ENCODE measurements around the gene TSC2. TPM values are rescaled to one million over a fixed set of nuclear protein-coding genes. Genes with fewer than 3 reads are reported as not detected.
"Not testable (repeated sequence)": the region's sequence is repeated elsewhere in the genome, so short reads cannot be mapped to it uniquely, and the experiment has no call there.

TSC2 gene
- total RNA-seq, 1 donor from 2014 or later: 96.4 TPM

DNA sequence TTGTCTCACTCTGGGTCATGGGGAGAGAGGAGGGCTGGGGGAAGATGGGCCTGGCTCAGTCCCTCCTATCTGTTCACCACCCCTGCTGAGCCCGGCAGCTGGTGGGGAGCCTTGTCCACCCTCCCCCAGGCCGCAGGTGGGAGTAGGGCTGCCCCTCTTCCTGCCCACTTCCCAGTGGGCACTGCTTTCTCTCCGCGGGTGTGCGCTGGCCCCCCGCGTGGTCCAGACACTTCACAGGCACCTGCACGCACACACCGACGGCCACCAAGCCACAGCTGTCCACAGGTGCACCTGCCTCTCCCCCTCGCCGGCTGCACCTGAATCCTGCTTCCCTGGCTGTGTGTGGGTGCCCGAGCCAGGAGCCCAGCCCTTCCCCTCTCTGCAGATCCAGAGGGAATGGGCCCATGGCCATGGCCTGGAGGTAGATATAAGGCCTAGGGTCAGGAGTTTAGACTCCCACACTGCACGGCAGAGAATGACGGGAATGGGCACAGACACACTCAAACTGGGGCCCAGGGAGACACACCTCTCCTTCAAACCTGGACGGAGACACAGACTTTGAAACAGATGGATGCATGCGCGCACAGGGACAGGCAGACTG, 19.1 kb upstream of the TSC2 start:
- no peaks in the 10 kb centered on the region for H3K36me3 Mint-ChIP-seq (ENCODE audit: low read depth)

DNA sequence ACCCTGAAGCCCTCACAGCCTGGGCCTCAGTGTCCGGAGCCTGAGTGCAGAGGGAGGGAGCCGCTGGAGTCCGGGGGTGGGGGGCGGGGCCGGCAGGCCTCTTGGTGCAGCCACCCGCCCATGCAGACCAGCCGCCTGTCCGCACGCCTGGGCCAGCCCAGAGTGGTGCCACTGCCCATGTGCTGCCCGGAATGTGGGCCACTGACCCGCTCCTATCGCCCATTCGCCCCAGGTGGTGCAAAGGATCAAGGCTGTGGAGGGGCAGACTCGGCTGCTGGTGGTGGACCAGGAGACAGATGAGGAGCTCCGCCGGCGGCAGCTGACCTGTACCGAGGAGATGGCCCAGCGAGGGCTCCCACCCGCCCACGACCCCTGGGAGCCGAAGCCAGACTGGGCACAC, 18.4 kb upstream of the TSC2 start:
- no peaks in the 10 kb centered on the region for H3K9me3 Mint-ChIP-seq
- no peak overlapping the region for H3K27ac Mint-ChIP-seq
- no peak overlapping the region for H3K4me3 Mint-ChIP-seq
- no peaks in the 10 kb centered on the region for H3K36me3 Mint-ChIP-seq (ENCODE audit: low read depth)
- intact Hi-C loops (cut with micrococcal nuclease): loop anchor here (10.0 kb wide), 1 partner anchor 235 kb away; the partner anchor contains the start of gene RNPS1
- peaks cover 16% of the 10 kb centered on the region for H3K27me3 Mint-ChIP-seq (ENCODE audit: insufficient read depth)
- DNase-seq (ENCODE audit: low spot score): no peak
- H3K4me1 Mint-ChIP-seq (ENCODE audit: low read depth): no peaks in the 10 kb centered on the region

More for the DNA sequence above, 19.1 kb upstream of the TSC2 start:
- intact Hi-C loops (cut with micrococcal nuclease): loop anchor here (10.0 kb wide), 1 partner anchor 236 kb away; the partner anchor contains the start of gene RNPS1
- Mint-ChIP-seq H3K4me1 (ENCODE audit: low read depth) (no peaks in the 10 kb centered on the region), H3K4me3 (no peak overlapping the region), H3K27ac (no peak overlapping the region), H3K9me3 (no peaks in the 10 kb centered on the region), H3K27me3 (ENCODE audit: insufficient read depth) (peaks cover 16% of the 10 kb centered on the region)
- no peak for DNase-seq (ENCODE audit: low spot score)

DNA sequence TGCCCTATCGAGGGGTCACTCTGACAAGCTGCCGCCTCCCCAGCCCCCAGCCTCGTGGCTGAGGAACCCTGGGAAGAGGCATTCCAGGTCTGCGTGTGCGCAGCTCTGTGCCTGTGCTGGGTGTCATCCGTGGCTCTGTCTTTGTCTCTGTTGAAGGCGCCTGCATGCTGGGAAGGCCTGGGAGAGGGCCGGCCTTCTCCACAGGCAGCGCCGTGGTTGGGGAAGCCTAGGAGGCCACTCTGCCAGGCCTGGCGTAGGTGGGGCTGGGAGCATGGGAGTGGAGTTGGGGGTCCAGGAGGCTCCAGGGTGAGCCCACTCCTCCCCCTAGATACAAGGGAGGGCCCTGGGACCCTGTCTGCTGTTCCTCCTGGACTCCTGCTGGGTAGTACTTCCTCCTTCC, 17.7 kb upstream of the TSC2 start:
- Mint-ChIP-seq H3K27me3 (ENCODE audit: insufficient read depth) (peaks cover 16% of the 10 kb centered on the region), H3K4me1 (ENCODE audit: low read depth) (no peaks in the 10 kb centered on the region), H3K9me3 (no peaks in the 10 kb centered on the region), H3K36me3 (ENCODE audit: low read depth) (no peaks in the 10 kb centered on the region), H3K4me3 (no peak overlapping the region), H3K27ac (no peak overlapping the region)
- intact Hi-C loops (cut with micrococcal nuclease): no loop called here
- no peak for DNase-seq (ENCODE audit: low spot score)

DNA sequence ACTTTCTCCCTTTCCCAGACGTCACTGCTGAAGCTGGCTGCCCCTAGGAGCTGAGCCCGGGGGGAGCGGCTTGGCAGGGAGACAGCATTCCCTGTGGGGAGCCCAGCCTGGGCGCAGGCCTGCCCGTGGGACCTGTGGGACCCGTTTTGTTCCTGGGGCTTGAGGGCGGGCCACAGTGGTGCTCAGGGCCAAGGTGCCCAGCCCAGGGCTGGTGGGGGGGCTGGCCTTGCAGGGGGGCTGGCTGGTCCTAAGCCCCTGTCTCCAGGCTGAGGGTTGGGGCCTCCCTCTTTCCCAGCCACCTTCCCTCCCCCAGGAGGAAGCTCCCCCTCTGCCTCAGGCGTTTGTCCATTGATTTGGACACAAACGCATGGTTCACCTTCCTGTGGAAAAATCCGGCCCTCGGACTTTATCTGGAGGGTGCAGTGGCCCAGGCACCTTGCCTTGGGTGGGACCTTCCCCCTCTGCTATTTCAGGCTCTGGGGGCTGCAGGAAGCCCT, 16.7 kb upstream of the TSC2 start:
- H3K4me1 Mint-ChIP-seq (ENCODE audit: low read depth): no peaks in the 10 kb centered on the region
- H3K36me3 Mint-ChIP-seq (ENCODE audit: low read depth): no peaks in the 10 kb centered on the region
- no peak for DNase-seq (ENCODE audit: low spot score)
- no peak overlapping the region for H3K4me3 Mint-ChIP-seq
- intact Hi-C loops (cut with micrococcal nuclease): no loop called here
- peaks cover 12% of the 10 kb centered on the region for H3K27me3 Mint-ChIP-seq (ENCODE audit: insufficient read depth)
- H3K9me3 Mint-ChIP-seq: no peaks in the 10 kb centered on the region
- H3K27ac Mint-ChIP-seq: no peak overlapping the region

DNA sequence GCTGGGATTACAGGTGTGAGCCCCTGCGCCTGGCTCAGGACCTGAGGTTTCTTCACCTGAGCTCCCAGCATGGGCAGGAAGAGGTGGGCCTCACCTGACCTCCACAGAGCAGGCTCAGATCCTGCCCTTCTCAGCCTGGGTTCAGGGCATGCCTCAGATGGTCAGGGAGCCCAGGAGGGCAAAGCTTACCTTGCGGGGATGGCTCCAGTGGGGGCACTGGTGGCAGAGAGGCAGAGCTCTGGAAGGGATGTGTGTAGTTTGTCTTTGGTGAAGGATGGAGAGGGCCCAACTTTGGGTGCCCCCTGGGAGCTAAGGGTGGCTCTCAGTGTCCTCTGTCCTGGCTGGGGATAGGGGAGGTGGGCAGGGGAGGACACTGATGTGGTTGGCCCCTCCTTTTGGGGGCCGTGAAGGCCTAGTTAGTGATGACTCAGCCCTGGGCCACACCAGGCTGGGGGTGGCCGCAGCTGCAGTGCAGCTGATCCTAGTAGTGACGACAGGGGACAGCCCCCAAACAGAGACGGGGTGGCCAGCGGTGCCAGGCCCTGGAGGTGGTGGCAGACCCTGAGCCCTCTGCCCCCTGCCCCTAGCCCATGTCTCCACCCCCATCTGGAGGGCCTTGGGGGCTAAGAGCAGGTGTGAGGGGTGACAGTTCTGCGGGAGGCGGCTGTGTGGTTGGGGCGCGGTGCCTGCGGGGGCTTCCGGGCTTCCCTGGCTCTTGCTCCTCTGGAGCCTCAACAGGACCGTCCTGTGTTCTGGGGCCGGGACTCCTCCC, 15.3 kb upstream of the TSC2 start:
- intact Hi-C loops (cut with micrococcal nuclease): no loop called here
- Mint-ChIP-seq H3K27ac (no peak overlapping the region), H3K36me3 (ENCODE audit: low read depth) (no peaks in the 10 kb centered on the region), H3K9me3 (no peaks in the 10 kb centered on the region), H3K4me3 (no peak overlapping the region), H3K27me3 (ENCODE audit: insufficient read depth) (peaks cover 10% of the 10 kb centered on the region), H3K4me1 (ENCODE audit: low read depth) (no peaks in the 10 kb centered on the region)
- DNase-seq (ENCODE audit: low spot score): no peak

DNA sequence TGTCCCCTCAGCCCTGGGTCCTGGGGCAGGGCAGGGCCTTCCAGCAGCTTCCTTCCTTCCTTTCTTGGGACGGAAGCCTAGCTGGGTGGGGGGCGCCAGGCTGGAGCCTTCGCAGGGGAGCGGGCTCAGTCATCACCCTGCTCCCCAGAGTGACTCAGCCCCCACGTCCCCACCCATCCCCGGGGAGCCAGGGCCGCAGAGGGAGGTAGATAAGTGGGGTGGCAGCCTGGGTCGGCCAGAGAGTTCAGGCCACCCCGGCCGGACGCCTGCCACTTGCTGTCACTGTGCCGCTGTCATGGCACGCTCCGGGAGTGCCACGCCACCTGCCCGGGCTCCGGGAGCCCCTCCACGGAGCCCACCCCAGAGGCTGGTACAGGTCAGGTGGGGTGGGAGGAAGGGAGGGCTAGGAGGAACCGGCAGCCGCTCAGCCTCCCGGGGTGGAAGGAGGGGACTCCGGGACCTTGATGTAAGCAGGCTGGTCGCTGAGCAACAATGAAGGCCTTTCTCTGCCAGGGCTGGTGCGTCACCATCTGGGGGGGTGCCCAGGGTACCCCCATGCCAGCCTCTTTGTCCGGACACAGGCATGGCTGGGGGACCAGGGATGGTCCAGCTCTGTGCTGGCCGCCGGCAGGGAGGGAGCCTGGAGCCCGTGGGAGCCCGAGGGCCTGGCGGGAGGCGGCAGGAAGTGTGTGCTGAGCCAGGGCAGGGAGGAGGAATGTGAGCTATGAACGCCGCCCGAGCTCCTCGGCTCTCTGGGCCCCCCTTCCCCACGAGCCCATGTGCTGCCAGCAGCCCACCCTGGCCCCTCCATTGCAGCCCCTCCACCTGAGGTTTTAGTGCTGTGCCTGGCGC, 14.5 kb upstream of the TSC2 start:
- intact Hi-C loops (cut with micrococcal nuclease): no loop called here
- Mint-ChIP-seq H3K27me3 (ENCODE audit: insufficient read depth) (peaks cover 2% of the 10 kb centered on the region), H3K27ac (no peak overlapping the region), H3K4me3 (no peak overlapping the region), H3K9me3 (no peaks in the 10 kb centered on the region), H3K4me1 (ENCODE audit: low read depth) (no peaks in the 10 kb centered on the region), H3K36me3 (ENCODE audit: low read depth) (no peaks in the 10 kb centered on the region)
- DNase-seq (ENCODE audit: low spot score): no peak

DNA sequence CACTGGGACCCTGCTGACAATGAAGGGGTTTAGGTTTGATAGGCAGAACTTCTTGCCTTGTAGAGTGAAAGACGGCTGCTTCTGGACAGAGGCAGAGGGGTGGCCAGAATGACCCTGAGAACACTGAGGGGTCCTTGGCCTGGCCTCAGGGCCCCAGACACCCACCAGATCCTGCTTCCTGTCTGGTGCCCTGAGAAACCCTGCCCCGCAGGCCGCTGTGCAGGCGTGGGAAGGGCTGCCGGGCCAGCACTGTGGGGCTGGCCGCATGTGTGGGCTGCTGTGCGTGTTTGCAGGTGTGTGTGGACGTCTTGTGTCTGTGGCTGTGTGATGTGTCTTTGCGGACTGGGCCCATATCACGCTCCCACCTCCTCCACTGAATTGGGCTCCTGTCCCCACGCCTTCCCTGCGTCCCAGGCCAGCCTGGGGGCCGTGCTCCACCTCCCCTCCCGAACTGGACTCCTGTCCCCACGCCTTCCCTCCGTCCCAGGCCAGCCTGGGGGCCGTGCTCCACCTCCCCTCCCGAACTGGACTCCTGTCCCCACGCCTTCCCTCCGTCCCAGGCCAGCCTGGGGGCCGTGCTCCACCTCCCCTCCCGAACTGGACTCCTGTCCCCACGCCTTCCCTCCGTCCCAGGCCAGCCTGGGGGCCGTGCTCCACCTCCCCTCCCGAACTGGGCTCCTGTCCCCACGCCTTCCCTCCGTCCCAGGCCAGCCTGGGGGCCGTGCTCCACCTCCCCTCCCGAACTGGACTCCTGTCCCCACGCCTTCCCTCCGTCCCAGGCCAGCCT, 13.7 kb upstream of the TSC2 start:
- H3K27me3 Mint-ChIP-seq (ENCODE audit: insufficient read depth); H3K9me3 Mint-ChIP-seq; H3K27ac Mint-ChIP-seq; H3K36me3 Mint-ChIP-seq (ENCODE audit: low read depth); intact Hi-C loops (cut with micrococcal nuclease); H3K4me1 Mint-ChIP-seq (ENCODE audit: low read depth); H3K4me3 Mint-ChIP-seq; DNase-seq (ENCODE audit: low spot score): not testable (repeated sequence)

DNA sequence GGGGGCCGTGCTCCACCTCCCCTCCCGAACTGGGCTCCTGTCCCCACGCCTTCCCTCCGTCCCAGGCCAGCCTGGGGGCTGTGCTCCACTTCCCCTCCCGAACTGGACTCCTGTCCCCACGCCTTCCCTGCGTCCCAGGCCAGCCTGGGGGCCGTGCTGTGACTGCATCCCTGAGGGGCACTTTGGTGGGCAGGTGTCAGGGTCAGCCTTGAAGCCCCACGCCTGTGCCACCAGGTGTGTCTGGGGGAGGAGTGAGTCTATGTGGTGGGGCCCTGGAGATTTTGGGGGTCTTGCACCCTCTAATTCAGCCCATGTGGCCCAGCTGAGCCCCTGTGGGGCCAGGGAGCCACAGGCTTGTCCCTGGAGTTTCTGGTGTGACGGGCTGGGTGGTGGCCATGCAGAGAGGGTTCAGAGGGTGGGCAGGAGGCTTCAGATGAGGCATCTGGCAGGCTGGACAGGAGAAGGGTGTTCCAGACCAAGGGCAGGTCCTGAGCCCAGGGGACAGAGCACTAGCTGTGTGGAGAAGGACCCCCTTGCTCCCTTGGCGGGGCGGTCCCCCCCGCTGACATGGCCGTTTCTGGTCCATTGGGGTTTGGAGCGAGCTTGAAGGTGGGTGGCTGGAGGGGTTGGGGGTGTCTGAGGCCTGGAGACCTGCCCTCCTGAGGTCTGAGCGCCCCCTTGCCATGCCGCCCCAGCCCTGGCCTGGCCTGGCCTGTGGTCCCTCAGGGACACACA, 12.9 kb upstream of the TSC2 start:
- H3K4me3 Mint-ChIP-seq: no peak overlapping the region

DNA sequence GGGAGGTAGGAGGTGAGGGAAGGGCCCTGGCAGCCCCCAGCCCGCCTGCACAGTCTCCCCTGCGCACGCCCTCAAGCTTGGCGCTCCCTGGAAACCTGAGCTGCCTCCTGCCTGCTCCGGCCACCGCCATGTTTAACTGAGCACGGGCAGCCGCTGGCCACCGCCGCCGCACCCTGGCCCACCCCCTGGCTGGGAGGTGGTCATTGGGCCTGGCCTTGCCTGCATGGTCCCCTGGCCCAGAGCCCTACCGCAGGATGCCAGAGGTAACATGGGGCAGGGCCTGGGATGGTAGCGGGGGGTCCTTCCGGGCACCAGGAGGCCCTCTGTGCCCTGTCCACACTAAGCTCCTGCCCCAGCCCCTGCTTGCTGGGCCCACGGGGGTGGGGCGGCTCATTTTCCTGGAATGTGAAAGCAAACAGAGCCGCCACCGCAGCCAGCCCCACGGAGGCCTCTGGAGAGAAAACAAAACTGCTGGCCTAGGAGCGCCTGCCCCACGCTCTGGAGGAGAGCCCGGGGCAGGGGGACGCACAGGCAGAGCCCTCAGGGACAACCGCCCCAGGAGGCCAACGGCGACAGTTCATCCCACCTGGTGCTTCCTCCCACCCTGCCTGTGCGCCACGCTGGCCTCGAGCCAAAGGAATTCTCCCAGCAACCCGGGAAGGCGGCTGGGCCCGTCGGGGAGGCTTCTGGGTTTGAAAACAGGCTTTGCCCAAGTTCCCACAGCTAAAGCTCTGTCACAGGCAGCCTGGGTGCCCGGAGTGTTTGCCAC, 12.2 kb upstream of the TSC2 start:
- Mint-ChIP-seq H3K36me3 (ENCODE audit: low read depth) (no peaks in the 10 kb centered on the region), H3K9me3 (no peaks in the 10 kb centered on the region), H3K27me3 (ENCODE audit: insufficient read depth) (no peaks in the 10 kb centered on the region), H3K4me1 (ENCODE audit: low read depth) (no peaks in the 10 kb centered on the region), H3K4me3 (no peak overlapping the region), H3K27ac (no peak overlapping the region)
- intact Hi-C loops (cut with micrococcal nuclease): no loop called here
- DNase-seq (ENCODE audit: low spot score): no peak

More for the DNA sequence above, 12.9 kb upstream of the TSC2 start:
- Mint-ChIP-seq H3K27me3 (ENCODE audit: insufficient read depth) (no peaks in the 10 kb centered on the region), H3K4me1 (ENCODE audit: low read depth) (no peaks in the 10 kb centered on the region), H3K36me3 (ENCODE audit: low read depth) (no peaks in the 10 kb centered on the region), H3K9me3 (no peaks in the 10 kb centered on the region), H3K27ac (no peak overlapping the region)
- no peak for DNase-seq (ENCODE audit: low spot score)
- intact Hi-C loops (cut with micrococcal nuclease): no loop called here

DNA sequence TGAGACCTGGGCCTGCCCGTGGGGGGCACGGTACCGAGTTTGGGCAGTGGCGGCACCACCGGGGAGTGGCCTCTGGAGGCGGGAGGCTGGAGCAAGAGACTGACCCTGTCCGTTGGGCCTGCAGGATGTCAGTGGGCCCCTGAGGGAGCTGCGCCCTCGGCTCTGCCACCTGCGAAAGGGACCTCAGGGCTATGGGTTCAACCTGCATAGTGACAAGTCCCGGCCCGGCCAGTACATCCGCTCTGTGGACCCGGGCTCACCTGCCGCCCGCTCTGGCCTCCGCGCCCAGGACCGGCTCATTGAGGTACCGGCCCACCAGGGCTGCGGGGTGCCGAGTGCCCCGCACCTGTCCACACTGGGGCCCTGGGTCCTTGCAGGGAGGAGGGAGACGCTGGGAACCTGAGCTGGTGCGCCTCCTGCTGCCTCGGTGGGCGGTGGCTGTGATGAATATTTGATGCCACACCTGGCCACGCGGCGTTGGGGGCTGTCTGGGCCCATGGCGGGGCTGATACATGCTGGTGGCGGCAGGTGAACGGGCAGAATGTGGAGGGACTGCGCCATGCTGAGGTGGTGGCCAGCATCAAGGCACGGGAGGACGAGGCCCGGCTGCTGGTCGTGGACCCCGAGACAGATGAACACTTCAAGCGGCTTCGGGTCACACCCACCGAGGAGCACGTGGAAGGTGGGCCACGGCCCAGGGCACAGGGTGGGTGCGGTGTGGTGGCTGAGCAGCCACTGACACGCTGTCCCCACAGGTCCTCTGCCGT, 11.4 kb upstream of the TSC2 start:
- DNase-seq (ENCODE audit: low spot score): no peak
- intact Hi-C loops (cut with micrococcal nuclease): no loop called here
- no peaks in the 10 kb centered on the region for H3K27me3 Mint-ChIP-seq (ENCODE audit: insufficient read depth)
- H3K27ac Mint-ChIP-seq: no peak overlapping the region
- no peaks in the 10 kb centered on the region for H3K9me3 Mint-ChIP-seq
- no peak overlapping the region for H3K4me3 Mint-ChIP-seq
- H3K36me3 Mint-ChIP-seq (ENCODE audit: low read depth): no peaks in the 10 kb centered on the region
- H3K4me1 Mint-ChIP-seq (ENCODE audit: low read depth): no peaks in the 10 kb centered on the region

DNA sequence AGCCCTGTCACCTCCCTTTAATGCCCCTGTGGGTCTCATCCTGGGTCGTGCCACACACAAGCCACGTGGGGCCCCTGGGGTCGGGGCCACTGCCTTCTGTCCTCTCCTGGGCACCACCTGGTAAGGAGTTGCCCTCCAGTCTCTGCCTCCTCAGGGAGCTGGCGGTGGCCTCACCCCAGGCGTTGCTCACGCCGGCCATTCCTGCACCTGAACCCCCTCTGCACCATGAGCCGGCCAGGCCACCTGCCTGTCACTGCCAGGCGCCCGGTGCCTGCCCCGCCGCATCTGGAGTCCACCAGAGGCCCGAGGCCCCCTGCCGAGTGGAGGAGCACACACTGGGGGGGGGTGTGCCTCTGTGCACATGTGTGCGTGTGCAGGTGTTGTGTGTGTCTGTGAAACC, 10.7 kb upstream of the TSC2 start:
- Mint-ChIP-seq H3K27me3 (ENCODE audit: insufficient read depth) (no peaks in the 10 kb centered on the region), H3K36me3 (ENCODE audit: low read depth) (no peaks in the 10 kb centered on the region), H3K4me1 (ENCODE audit: low read depth) (no peaks in the 10 kb centered on the region), H3K4me3 (no peak overlapping the region), H3K9me3 (no peaks in the 10 kb centered on the region), H3K27ac (no peak overlapping the region)
- intact Hi-C loops (cut with micrococcal nuclease): no loop called here
- DNase-seq (ENCODE audit: low spot score): no peak

Measured in activated T-helper 1 cell treated with anti-CD3 and anti-CD28 coated beads, Interleukin-12 subunit alpha, Interleukin-12 subunit beta, Interleukin-2, Interleukin-4 antibody, amounts not matched to agents 30 ng/mL and 10 ng/mL and 1 ng/mL, durations not matched to agents 14 hours and 24 hours and 36 hours (primary cell).